ENCODE results near the gene RELB.

Gene RELB

GRCh38 chr19:45005787-45006186 lies 4.5 kb downstream of the RELB start:
- no peak overlapping the region for H3K9ac ChIP-seq (ENCODE audit: low read depth, low read length, poor library complexity, severe bottlenecking)
- no peaks in the 10 kb centered on the region for H3K79me2 ChIP-seq (ENCODE audit: insufficient read depth, low read length)
- no peak overlapping the region for H3K4me2 ChIP-seq (ENCODE audit: low read depth, low read length, poor library complexity, severe bottlenecking)
- no peaks in the 10 kb centered on the region for H3K36me3 ChIP-seq (ENCODE audit: insufficient read depth, low read length)
- H4K20me1 ChIP-seq (ENCODE audit: insufficient read depth, low read length, poor library complexity, severe bottlenecking): peaks cover 6% of the 10 kb centered on the region
- H3K4me3 ChIP-seq (ENCODE audit: low read length, poor library complexity, severe bottlenecking): no peak overlapping the region
- no peaks in the 10 kb centered on the region for H3K9me3 ChIP-seq (ENCODE audit: insufficient read depth, low read depth, low read length)
- H2AFZ ChIP-seq (ENCODE audit: low read length): no peak overlapping the region
- TF ChIP-seq CTCF (conservative IDR thresholded peaks at IDR 0.05; ENCODE audit: low read length) (no peak), EZH2phosphoT487 (IDR thresholded peaks at IDR 0.05; ENCODE audit: borderline replicate concordance) (no peak)
- peaks cover 7% of the 10 kb centered on the region for H3K4me1 ChIP-seq (ENCODE audit: insufficient read depth, low read length, poor library complexity, severe bottlenecking)
- no peaks in the 10 kb centered on the region for H3F3A ChIP-seq (ENCODE audit: low read depth)
- no peaks in the 10 kb centered on the region for H3K27me3 ChIP-seq (ENCODE audit: insufficient read depth, low read length, poor library complexity, severe bottlenecking)
- no peaks in the 10 kb centered on the region for H3K9me2 ChIP-seq (replicated peaks; ENCODE audit: low read depth, low read length)

DNA sequence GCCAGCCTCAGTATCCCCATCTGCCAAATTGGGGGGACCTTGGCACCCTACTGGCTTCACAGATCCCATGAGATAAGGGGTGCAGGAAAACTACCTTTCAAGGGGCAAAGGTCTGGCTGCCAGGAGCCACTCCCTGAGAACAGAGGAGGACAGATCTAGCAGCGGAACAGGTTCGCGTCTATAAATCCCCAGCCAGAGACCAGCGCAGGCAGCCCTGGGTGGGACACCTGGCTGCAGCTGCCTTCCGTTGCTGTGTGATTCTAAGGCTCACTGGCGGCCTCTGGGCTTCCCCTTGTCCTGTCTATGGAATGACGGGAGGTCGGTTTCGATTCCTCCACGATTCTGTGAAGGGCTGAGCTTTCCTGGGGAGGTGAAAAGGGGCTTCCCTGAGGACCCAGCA lies 7.3 kb downstream of the RELB start:
- Histone ChIP-seq H3F3A (ENCODE audit: low read depth) (no peaks in the 10 kb centered on the region), H3K27me3 (ENCODE audit: insufficient read depth, low read length, poor library complexity, severe bottlenecking) (no peaks in the 10 kb centered on the region), H3K79me2 (ENCODE audit: insufficient read depth, low read length) (no peaks in the 10 kb centered on the region), H3K9me3 (ENCODE audit: insufficient read depth, low read depth, low read length) (no peaks in the 10 kb centered on the region), H3K9ac (ENCODE audit: low read depth, low read length, poor library complexity, severe bottlenecking) (no peak overlapping the region), H3K4me2 (ENCODE audit: low read depth, low read length, poor library complexity, severe bottlenecking) (no peak overlapping the region), H3K4me3 (ENCODE audit: low read length, poor library complexity, severe bottlenecking) (no peak overlapping the region), H3K9me2 (replicated peaks; ENCODE audit: low read depth, low read length) (no peaks in the 10 kb centered on the region), H3K36me3 (ENCODE audit: insufficient read depth, low read length) (no peaks in the 10 kb centered on the region), H3K4me1 (ENCODE audit: insufficient read depth, low read length, poor library complexity, severe bottlenecking) (no peaks in the 10 kb centered on the region), H2AFZ (ENCODE audit: low read length) (no peak overlapping the region), H4K20me1 (ENCODE audit: insufficient read depth, low read length, poor library complexity, severe bottlenecking) (no peaks in the 10 kb centered on the region)
- TF ChIP-seq CTCF (conservative IDR thresholded peaks at IDR 0.05; ENCODE audit: low read length): no peak
- TF ChIP-seq EZH2phosphoT487 (IDR thresholded peaks at IDR 0.05; ENCODE audit: borderline replicate concordance): no peak

- TF ChIP-seq CTCF (conservative IDR thresholded peaks at IDR 0.05; ENCODE audit: low read length) (no peak), EZH2phosphoT487 (IDR thresholded peaks at IDR 0.05; ENCODE audit: borderline replicate concordance) (no peak)
- Histone ChIP-seq H3K36me3 (ENCODE audit: insufficient read depth, low read length) (no peaks in the 10 kb centered on the region), H3K9ac (ENCODE audit: low read depth, low read length, poor library complexity, severe bottlenecking) (no peak overlapping the region)
Observed at GRCh38 chr19:45009625-45010255, 8.5 kb downstream of the RELB start.

More at GRCh38 chr19:45009625-45010255, 8.5 kb downstream of the RELB start:
- Histone ChIP-seq H3K9me2 (replicated peaks; ENCODE audit: low read depth, low read length) (no peaks in the 10 kb centered on the region), H3F3A (ENCODE audit: low read depth) (no peaks in the 10 kb centered on the region), H2AFZ (ENCODE audit: low read length) (no peak overlapping the region), H3K27me3 (ENCODE audit: insufficient read depth, low read length, poor library complexity, severe bottlenecking) (no peaks in the 10 kb centered on the region), H3K4me2 (ENCODE audit: low read depth, low read length, poor library complexity, severe bottlenecking) (no peak overlapping the region), H3K79me2 (ENCODE audit: insufficient read depth, low read length) (no peaks in the 10 kb centered on the region), H3K9me3 (ENCODE audit: insufficient read depth, low read depth, low read length) (no peaks in the 10 kb centered on the region), H3K4me3 (ENCODE audit: low read length, poor library complexity, severe bottlenecking) (no peak overlapping the region), H3K4me1 (ENCODE audit: insufficient read depth, low read length, poor library complexity, severe bottlenecking) (no peaks in the 10 kb centered on the region), H4K20me1 (ENCODE audit: insufficient read depth, low read length, poor library complexity, severe bottlenecking) (no peaks in the 10 kb centered on the region)

All from Loucy (cell line).